ENCODE data around the gene KCNQ5. TPM values are rescaled to one million over a fixed set of nuclear protein-coding genes. Genes with fewer than 3 reads are reported as not detected.

Gene KCNQ5
- total and polyA plus RNA-seq, 2 of the 8 experiments (the other 6 are each of a cell fraction or from before 2014, with no cell fraction given): 0.83 to 1.2 TPM

GRCh38 chr6:72635636-72636035 is 13.8 kb downstream of the KCNQ5 start:
- H3K36me3 ChIP-seq (ENCODE audit: control insufficient read depth in 2 of 4, insufficient read depth in 4 of 4, low read length in 3 of 4): no peaks in the 10 kb centered on the region
- no peaks in the 10 kb centered on the region for H3K79me1 ChIP-seq (ENCODE audit: low read depth, low read length)
- H3K23ac ChIP-seq (ENCODE audit: insufficient read length): no peak overlapping the region
- no peaks in the 10 kb centered on the region for H4K20me1 ChIP-seq (replicated peaks in 1 of 2; ENCODE audit: control insufficient read depth in 1 of 2, insufficient read depth in 2 of 2, low read length in 2 of 2)
- H4K5ac ChIP-seq (ENCODE audit: insufficient read length, low read depth, low read length): no peak overlapping the region
- H2BK5ac ChIP-seq (ENCODE audit: low read depth, low read length): no peak overlapping the region
- H2BK12ac ChIP-seq (ENCODE audit: low read depth, low read length): no peak overlapping the region
- 94% methylated on average over 2 of the region's 2 CpGs; no CpG with 5 or more reads in 1 of the 2 experiments for WGBS, 2 experiments (ENCODE audit: extremely low coverage in 1 of 2, insufficient coverage in 1 of 2, insufficient read length in 1 of 2, insufficient replicate concordance in 2 of 2, low coverage in 1 of 2, low lambda C conversion rate in 2 of 2, missing lambda C conversion rate in 1 of 2)
- H3K79me2 ChIP-seq (ENCODE audit: control insufficient read depth in 1 of 2, insufficient read depth in 2 of 2, low read length in 2 of 2): no peaks in the 10 kb centered on the region
- H2BK20ac ChIP-seq (ENCODE audit: low read length): no peak overlapping the region
- H3K14ac ChIP-seq (ENCODE audit: insufficient read length): no peak overlapping the region
- H3K4me2 ChIP-seq (ENCODE audit: insufficient read depth in 1 of 2, low read depth in 2 of 2, low read length in 2 of 2): no peak overlapping the region
- no peak overlapping the region for H2AK5ac ChIP-seq (ENCODE audit: low read depth, low read length)
- H3K4me3 ChIP-seq (ENCODE audit: extremely low read depth in 1 of 4, insufficient read depth in 2 of 4, low read depth in 3 of 4, low read length in 4 of 4): no peak overlapping the region
- H2BK120ac ChIP-seq (replicated peaks; ENCODE audit: low read depth, low read length): no peak overlapping the region
- H4K91ac ChIP-seq (replicated peaks; ENCODE audit: insufficient read length, low read length): no peak overlapping the region
- no peaks in the 10 kb centered on the region for H3K9me3 ChIP-seq (ENCODE audit: insufficient read depth in 2 of 2, low read depth in 1 of 2, low read length in 1 of 2)
- TF ChIP-seq RNF2 (IDR thresholded peaks at IDR 0.05; ENCODE audit: borderline replicate concordance, low read depth, low read length, missing control alignments, poor library complexity, severe bottlenecking) (no peak), KDM5A (IDR thresholded peaks at IDR 0.05; ENCODE audit: low read length) (no peak), EP300 (IDR thresholded peaks at IDR 0.05; ENCODE audit: borderline replicate concordance in 1 of 2, low read depth in 2 of 2, low read length in 2 of 2) (no peak), ATF3 (IDR thresholded peaks at IDR 0.05; ENCODE audit: insufficient read depth, low read depth, low read length) (no peak), BACH1 (IDR thresholded peaks at IDR 0.05; ENCODE audit: low read length) (no peak), CTCF (IDR thresholded peaks at IDR 0.05; ENCODE audit: control extremely low read depth in 1 of 3, insufficient read depth in 1 of 3, low read depth in 1 of 3, low read length in 3 of 3) (no peak)
- no peak overlapping the region for H3K27ac ChIP-seq (ENCODE audit: low read depth, low read length)
- no peak overlapping the region for H3K56ac ChIP-seq (replicated peaks; ENCODE audit: insufficient read length, low read depth, low read length)
- ChIA-PET POLR2A (ENCODE audit: partially characterized antibody) (no interaction called here), CTCF (ENCODE audit: partially characterized antibody) (interaction anchor here (1.1 to 1.4 kb wide), 4 partner anchors 19 to 498 kb away, joined by 3 to 5 read pairs (median 3); no protein-coding TSS in a partner anchor)
- FAIRE-seq (no peak), DNase-seq (ENCODE audit: low read depth in 1 of 2, low spot score in 2 of 2) (no peak)
- H3K9ac ChIP-seq (replicated peaks in 1 of 4; ENCODE audit: extremely low read depth in 1 of 4, low read depth in 3 of 4, low read length in 3 of 4): no peak overlapping the region
- H3K27me3 ChIP-seq (replicated peaks in 1 of 4; ENCODE audit: control insufficient read depth in 3 of 4, extremely low read depth in 1 of 4, insufficient read depth in 3 of 4, low read length in 3 of 4): no peaks in the 10 kb centered on the region
- H3K4me1 ChIP-seq (replicated peaks in 1 of 4; ENCODE audit: control insufficient read depth in 3 of 4, insufficient read depth in 4 of 4, low read length in 3 of 4): no peaks in the 10 kb centered on the region
- H4K8ac ChIP-seq (ENCODE audit: extremely low read depth, insufficient read depth, low read length): no peak overlapping the region
- H2AFZ ChIP-seq (ENCODE audit: low read length): no peak overlapping the region
- H3K18ac ChIP-seq (ENCODE audit: extremely low read depth, low read length): no peak overlapping the region
- H2BK15ac ChIP-seq (ENCODE audit: low read length): no peak overlapping the region
- H3K4ac ChIP-seq (replicated peaks; ENCODE audit: insufficient read length, low read depth, low read length): no peak overlapping the region
- H3K23me2 ChIP-seq (ENCODE audit: low read depth, low read length): no peaks in the 10 kb centered on the region; the same call in 1 of the 2 replicates

Measured in H1 (cell line).